LNCAP (cell line): Measurements from ENCODE around the gene NDUFAF2.

Experiments used
- TF ChIP-seq, protein P1 (sequence below): fragments of 450-650 bp; IDR thresholded peaks from 2 replicates; pipeline ENCODE4 v1.5.1; 2017; ENCODE audit warnings: mild to moderate bottlenecking

The NDUFAF2 gene

DNA sequence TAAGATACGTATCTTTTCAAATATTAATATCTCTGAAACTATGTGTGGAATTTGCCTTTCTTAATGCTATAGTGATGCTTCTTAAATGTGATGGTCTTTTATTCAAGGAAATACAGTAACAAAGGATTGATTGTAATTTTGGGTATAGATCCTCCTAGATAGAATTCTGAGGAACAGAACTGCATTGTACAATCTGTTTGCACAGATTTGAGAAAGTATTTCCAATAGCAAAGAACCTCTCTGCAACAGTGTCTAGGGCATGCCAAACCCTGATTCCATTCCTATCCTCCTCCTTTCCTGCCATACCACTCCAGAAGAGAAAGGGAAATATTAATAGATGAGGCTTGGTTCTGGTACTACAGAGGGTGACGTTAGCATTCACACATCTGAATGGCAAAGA, 206.9 kb downstream of the NDUFAF2 start:
- TF ChIP-seq, protein P1, sequence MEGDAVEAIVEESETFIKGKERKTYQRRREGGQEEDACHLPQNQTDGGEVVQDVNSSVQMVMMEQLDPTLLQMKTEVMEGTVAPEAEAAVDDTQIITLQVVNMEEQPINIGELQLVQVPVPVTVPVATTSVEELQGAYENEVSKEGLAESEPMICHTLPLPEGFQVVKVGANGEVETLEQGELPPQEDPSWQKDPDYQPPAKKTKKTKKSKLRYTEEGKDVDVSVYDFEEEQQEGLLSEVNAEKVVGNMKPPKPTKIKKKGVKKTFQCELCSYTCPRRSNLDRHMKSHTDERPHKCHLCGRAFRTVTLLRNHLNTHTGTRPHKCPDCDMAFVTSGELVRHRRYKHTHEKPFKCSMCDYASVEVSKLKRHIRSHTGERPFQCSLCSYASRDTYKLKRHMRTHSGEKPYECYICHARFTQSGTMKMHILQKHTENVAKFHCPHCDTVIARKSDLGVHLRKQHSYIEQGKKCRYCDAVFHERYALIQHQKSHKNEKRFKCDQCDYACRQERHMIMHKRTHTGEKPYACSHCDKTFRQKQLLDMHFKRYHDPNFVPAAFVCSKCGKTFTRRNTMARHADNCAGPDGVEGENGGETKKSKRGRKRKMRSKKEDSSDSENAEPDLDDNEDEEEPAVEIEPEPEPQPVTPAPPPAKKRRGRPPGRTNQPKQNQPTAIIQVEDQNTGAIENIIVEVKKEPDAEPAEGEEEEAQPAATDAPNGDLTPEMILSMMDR = no peak

DNA sequence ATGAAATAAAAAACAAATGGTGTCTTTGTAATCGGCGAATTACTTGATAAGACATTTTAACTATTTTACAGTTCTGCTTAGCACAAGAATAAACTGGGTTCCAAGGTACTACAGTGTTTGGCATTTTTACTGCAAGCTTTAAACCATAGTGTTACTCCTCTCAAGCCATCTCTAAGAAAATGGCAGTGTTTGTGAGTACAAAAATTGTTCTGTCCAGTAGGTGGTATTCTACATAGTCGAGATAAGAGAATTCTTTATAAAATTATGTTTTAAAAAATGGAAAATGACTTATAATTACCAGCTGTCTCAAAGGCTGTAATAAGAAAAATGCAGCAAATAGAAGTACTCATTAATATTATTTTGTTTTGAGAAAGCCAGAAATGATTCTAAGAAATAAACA, 214.1 kb downstream of the NDUFAF2 start:
- TF ChIP-seq, protein P1 = no peak

DNA sequence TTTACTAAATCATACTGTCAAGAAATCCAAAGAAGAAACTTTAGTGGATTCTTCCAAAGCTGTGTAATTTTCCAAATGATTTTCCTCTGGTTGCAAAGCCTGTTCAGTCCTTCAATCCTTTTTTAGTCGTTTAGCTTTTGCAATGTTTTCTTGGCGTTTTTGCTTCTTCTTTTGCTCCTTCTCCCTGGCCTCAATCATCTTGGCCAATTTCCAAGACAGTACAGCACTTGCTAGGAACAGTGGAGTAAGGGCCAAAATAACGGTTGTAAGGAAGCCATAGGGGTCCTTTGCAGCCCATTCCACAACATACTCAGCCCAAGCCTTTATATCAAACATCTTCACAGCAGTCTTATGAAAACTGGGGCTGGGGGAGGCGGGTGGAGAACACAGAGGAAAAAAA, 214.8 kb downstream of the NDUFAF2 start:
- TF ChIP-seq, protein P1 = no peak

DNA sequence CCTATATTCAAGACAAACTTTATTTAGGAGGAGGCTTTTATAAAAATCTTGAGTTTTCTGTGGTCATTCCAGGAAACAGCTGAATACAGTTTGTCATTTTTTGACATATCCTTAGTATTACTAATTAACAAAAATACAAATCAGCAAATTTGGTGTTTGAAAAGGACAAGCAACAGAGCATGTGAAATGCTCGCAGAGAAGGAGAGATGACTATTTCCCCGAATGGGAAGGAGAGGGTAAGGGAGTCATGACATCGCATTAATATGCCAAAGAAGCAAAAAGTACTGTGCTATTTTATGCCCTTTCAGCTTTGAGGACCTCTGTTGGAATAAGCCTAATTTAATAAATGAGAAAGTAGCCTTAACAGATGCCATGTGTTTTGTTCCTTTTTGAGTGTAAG, 215.5 kb downstream of the NDUFAF2 start:
- TF ChIP-seq, protein P1 = no peak

DNA sequence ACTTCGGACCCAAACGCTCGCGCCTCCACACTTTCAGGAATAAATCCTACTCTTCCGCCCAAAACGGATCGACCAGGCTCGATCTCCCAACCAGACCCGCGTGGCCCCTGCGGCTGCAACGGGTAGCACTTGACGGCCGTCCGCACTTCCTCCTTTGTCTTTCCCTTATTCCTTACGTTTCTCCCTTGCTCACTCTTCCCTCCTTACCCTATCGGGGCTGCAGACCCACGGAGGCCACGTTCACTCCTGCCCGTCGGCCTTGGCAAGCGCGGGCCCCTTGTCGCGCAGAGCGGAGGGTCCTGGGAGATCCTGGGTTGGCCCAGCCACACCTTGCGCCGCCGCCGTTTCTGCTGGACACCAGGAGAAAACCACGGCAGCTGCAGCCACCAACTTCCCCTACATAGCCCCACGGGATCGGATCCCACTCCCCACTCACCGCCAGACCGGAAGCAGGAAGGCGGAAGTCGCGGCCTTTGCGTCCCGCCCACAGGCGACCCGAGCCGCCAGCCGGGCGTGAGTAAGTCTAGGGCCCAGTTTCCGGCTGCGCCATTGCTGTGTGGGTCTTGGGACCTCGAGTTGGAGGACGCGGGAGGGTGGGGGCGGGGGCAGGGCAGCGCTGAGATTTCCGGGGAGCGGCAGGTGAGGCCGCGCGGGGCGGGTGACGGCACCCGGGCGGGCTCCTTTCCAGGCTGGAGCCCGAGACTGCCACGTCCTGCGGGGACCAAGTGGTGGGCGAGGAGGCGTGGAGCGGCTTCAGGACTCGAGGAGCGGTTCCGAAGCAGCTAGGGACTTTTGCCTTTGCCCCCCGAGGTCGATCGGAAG, 217.2 kb downstream of the NDUFAF2 start, which contains the start of gene SMIM15:
Gene SMIM15 (minus strand): TSS at position 459 of the 822 bp plus-strand sequence. CDS start 2,297 bp downstream, outside the sequence.
- TF ChIP-seq, protein P1 = no peak

DNA sequence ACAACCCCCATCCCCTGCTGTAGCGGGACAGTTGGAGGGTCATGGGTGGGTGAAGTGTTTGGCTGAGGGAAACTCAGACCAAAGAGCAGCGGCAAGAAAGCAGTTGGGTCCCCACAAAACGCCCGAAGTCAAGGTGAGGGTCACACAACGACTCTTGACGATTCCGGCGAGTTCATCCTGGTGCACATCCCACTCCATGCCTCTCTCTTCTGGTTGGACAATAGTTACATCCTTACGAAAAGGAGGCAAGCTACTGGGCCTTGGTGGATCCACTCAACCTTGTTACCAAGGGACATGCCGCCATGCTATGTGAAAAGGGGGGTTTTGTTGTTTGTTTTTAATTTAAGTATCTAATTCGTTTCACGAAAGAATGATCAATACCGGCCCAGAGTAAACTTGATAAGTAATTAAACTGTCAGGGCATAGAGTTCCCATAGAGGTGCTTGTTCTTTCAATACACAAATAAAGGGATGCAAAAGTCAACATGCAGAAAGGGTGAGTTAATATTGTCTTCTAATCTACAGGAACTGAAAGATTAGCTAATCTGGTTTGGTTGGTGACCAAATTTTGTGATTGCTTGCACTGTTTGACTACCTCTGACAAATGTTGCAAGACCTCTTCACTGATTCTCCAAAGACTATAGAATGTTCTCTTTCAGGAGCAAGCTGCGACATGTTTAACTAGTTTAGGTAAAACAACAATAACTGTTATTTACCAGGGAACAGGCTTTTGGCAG, 218.0 kb downstream of the NDUFAF2 start:
- TF ChIP-seq, protein P1 = no peak

DNA sequence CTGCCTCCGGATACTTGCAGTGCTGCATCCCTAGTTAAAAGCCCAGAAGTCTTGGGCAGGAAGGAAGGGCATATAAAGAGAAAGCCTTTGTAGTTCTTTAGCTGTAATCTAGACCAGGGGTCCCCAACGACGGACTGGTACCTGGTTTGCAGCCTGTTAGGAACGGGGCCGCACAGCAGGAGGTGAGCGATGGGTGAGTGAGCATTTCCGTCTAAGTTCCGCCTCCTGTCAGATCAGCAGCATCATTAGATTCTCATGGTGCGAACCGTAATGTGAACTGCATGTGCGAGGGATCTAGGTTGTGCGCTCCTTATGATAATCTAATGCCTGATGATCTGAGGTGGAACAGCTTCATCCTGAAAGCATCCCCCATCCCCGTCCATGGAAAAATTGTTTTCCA, 218.9 kb downstream of the NDUFAF2 start:
- TF ChIP-seq, protein P1 = no peak
